Hematopoietic multipotent progenitor cell treated with erythropoietin and hydrocortisone succinate and interleukin-3 and kit ligand, for 6 days (in vitro differentiated cells): ENCODE data around the gene TMBIM4.
A peak's percentile ranks its signal among the peaks of the same experiment; 100 is the strongest.
"Not testable (repeated sequence)": the region's sequence is repeated elsewhere in the genome, so short reads cannot be mapped to it uniquely, and the experiment has no call there.

Experiments
- DNase-seq: peaks from one replicate; pipeline ENCODE4 v3.0.0-alpha.2; 2015

TMBIM4 gene

DNA sequence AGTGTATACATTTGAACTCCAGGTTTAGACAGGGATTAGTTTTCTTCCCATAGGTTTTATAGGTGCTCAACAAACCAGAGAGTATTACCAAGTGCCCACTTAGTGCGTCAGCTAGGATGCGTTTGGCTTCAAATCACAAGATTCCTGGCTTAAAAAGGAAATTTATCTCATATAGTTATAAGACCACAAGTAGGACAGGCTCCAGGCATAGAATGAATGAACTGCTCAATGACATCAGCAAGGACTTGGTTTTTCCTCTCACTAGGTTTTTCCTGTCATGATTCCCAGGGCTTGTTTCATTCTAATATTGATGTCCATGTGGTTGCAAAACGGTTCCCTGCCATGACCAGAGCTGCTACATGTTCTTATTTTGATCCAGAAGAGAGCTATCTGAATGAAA, 13.2 kb upstream of the TMBIM4 start:
- DNase-seq: no peak

- no peak for DNase-seq
These were observed 6.5 kb upstream of the TMBIM4 start for GRCh38 chr12:66176105-66176900.

- not testable (repeated sequence) for DNase-seq
These were observed 4.9 kb upstream of the TMBIM4 start for GRCh38 chr12:66174391-66175325.

DNA sequence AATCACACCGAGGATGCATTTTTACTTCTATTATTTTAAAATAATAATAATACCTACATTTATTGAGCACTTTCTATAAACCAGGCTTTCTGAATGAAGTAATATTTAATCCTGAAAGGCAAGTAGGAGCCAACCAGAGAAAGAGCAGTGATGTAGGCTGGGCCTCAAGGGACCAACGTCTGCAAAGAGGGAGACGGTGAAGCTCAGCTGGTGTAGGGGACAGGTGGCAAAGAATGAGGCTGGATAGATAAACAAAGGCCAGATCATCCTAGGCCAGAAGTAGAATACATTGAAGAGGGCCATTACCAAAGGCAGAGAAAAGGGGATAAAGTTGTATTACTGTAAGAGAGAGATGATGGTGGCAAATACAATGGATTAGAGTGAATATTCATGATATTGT, 810 bp upstream of the TMBIM4 start:
- no peak for DNase-seq

DNA sequence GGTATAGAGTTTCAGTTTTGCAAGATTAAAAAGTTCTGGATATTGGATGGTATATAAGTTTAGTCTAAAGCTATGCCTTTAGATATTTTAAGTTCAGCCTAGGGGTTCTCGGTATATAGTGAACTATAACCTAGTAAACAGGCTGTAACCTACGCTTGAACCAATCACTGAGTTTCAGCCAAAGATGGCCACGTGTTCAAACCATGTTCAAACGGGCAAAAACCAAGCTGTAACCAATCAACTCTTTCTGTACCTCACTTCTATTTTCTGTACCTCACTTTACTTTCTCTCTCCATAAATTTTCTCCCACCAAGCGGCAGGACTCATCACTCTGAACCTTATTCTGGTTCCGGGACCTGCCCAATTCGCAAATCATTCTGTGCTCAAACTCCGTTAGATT, 1.4 kb downstream of the TMBIM4 start:
- no peak for DNase-seq

- DNase-seq: no peak
These were observed 3.2 kb downstream of the TMBIM4 start for GRCh38 chr12:66166561-66166960.

DNA sequence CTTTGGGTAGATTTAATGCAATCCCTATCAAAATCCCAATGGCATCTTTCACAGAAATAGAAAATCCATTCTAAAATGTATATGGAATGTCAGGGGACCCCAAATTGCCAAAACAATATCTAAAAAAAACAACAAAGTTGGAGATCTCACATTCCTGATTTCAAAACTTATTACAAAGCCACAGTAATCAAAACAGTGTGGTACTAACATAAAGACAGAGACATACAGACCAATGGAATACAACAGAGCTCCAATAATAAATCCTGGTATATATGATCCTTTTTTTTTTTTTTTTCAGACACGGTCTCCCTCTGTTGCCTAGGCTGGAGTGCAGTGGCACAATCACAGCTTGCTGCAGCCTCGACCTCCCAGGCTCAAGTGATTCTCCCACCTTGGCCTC, 4.7 kb downstream of the TMBIM4 start:
- DNase-seq: no peak

DNA sequence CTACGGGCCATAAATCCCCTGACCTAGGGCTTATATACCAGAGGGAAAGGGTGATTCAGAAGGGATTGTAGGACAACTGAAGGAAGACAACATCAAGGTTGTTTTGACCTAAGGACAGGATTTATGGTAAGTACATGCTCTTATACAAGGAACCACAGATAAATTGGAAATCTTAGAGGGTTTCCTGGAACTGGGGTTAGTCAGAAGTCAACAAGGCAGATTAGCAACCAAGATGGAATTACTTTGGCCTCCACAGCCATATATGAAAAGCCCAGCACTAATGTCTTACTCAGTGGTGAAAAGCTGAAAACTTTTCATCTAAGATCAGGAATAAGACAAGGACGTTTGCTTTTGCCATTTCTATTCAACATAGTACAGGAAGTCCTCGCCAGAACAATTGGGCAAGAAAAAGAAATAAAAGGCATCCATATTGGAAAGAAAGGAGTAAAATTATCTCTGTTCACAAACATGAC, 5.4 kb downstream of the TMBIM4 start:
- peak; percentile 25 for DNase-seq

DNA sequence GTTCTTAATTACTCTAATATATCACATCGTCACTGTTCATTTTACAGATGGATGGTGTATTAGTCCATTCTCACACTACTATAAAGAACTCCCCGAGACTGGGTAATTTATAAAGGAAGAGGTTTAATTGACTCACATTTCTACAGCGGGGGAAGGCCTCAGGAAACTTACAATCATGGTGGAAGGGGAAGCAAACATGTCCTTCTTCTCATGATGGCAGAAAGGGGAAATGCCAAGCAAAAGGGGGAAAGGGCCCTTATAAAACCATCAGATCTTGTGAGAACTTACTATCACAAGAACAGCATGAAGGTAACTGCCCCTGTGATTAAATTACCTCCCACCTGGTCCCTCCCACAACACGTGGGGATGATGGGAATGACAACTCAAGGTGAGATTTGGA, 6.5 kb downstream of the TMBIM4 start:
- no peak for DNase-seq

GRCh38 chr12:66162701-66163100, 7.1 kb downstream of the TMBIM4 start:
- DNase-seq: no peak

DNA sequence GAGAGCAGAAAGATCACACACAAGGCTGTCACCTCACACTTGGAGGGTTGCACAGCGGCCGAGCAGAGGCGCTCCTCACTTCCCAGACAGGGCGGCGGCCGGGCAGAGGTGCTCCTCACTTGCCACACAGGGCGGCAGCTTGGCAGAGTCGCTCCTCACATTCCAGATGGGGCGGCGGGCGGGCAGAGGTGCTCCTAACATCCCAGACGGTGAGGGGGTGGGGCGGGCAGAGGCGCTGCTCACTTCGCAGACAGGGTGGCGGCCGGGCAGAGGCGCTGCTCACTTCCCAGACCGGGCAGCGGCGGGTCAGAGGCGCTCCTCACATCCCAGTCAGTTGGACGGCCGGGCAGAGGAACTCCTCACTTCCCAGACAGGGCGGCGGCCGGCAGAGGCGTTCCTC, 9.1 kb downstream of the TMBIM4 start:
- DNase-seq: no peak

GRCh38 chr12:66159123-66159522, 10.7 kb downstream of the TMBIM4 start:
- DNase-seq: no peak

GRCh38 chr12:66156654-66157053, 13.1 kb downstream of the TMBIM4 start:
- DNase-seq: peak; percentile 45

- DNase-seq: no peak
These were observed 15.0 kb downstream of the TMBIM4 start for GRCh38 chr12:66154776-66155175.

DNA sequence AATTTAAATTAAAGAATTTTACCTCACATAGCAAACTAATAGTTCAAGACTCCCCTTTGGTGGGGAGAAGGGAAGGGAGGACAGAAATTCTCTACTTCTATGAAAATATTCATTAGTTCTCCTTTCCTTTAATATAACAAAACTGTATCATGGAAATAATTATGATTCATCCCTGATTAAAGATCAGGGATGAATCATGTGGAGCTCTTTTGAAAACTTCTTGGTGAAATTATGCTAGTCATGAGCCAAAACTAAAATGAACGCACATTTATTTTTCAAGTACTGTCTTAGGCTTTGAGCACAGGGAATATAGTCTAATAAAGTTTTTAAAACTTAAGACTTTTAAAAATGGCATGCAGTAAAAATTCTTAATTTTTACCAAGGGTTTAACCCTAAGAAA, 17.1 kb downstream of the TMBIM4 start:
- no peak for DNase-seq

DNA sequence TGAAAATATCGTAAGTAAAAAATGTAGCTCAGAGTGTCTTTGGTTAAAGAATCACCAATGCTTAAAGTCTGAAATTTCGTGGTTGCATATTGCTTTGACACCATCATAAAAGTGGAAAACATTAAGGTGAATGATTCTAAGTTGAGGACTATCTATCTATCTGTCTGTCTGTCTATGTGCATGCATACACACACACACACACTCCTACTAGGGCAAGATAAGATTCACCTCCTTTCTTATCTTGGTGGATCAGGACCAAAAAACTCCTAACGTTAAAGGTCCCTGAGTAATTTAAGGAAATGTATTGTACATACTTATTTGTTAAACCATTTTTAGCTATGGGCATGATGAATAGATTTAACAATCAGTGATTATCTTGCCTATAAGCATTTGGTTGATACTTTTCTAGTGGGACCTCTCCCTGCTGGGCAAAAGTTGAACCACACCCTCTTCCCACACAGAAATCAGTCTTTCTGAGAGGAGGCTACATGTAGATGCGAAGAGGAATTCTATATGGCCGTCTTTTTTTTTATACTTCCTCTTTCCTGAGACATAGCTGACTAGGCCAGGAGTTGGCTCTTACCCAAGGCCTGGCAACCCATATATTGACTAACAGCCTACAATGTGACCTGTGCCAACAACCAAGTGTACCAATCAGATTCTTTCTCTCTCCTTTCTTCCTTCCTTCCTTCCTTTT, 19.9 kb downstream of the TMBIM4 start:
- DNase-seq: peak; percentile 82

DNA sequence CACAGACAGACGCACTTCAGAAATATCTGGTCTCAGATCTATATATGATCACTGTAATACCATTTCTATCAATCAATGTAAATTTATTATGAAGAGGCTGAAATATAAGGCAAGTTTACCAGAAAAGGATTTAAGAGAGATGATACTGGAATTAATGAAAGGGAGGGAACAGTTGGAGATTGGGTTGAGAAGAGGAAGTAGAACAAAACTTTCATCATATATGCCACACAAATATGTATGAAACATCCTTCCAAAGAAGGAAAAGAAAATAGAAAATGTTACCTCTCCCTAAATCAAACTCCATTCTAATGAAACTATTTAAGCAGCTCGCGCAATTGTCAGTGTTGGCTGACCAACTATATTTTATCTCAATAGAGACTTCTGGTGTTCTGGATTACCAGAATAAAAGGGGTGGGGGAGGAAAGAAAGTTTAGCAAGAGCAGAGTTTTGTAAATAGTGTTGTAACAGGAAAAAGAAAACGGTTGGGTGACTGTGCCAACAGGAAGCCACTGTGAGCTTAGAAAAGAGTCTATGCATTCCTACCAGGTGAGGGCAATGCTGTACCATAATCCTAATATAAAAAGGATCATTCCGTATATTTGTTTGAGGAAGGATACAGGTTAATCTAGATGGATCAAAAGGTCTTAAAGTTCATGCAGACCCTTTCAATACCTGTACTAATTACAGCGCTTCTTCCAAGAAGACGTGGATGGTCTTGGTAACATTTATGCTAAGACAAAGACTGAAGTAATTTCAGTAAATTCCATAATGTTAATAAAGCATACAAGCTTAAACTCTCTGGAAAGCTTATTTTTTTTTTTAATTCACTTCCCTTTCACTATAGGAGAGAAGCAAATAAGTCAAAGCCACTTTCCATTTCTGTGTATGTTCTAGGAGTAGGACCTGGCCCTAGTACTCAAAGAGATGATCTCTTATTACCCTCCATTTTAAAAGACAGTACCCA, 24.7 kb downstream of the TMBIM4 start:
- peak; percentile 86 for DNase-seq

DNA sequence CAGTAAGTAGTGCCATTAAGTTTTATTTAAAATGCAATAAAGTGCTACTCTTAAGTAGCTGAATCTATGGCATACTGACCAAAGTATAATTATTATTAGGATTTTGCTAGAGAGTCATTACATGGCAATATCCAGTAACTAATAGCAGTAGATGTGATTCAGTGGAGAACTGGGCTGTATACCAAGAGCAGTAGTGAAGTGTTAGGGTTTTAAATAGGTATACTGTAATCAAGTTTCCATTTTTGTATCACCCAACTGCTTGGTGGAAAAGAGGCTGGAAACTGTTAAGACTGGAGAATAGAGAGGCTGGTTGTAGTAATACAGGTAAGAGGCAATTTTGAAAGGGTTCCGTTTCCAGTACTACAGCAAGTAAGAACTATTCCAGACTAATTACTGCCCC, 25.9 kb downstream of the TMBIM4 start:
- DNase-seq: no peak

- no peak for DNase-seq
These were observed 27.0 kb downstream of the TMBIM4 start for GRCh38 chr12:66142826-66143225.

DNA sequence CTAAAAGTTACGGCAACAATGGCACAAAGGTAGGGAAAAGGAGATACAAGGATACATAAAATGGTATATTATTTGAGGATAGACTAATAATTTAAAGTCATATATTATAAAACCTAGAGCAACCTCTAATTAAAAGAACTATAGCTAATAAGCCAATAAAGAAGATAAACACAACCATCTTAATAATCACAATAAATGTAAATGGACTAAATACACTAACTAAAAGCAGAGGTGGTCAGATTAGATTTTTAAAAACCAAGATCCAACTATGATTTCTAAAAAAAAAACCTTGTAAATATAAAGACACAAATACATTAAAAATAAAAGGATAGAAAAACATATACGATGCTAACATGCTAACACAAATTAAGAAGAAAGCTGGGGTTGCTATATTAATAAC, 28.5 kb downstream of the TMBIM4 start:
- DNase-seq: no peak

DNA sequence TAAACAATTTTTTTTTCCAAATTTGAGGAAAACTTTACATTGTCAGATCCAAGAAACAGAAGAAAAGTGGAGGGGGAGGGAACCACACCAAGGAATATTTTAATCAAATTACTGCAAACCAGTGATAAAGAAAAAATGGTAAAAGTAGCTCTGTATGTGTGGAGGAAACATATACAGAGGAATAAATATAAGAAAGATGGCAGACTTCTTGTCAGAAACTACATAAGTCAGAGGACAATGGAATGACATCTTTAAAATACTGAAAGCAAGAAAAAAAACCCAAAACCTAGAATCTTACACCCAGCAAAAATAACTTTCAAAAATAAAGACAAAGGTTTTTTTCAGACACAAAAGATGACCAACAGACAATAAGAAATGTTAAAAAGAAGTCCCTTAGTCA, 29.1 kb downstream of the TMBIM4 start:
- DNase-seq: peak; percentile 52

DNA sequence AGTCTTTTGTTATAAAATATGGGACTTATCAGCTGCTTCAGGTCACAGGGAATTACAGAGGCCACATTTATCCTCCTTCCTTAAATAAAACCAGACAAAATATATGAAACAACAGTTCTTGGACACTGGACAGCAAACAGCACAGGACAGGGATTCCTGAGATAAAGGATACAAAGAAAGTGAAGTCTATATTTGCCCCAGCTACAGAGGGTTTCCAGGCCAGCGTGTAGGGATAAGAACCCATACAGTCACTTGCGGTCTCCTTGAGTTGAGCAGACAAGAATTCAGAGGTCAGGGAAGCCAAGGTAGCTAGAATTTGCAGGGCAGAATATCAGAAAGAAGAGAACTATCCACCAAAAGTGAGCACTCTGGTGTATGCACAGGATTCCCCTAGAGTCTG, 30.5 kb downstream of the TMBIM4 start:
- no peak for DNase-seq
